Smooth muscle cell of the brain vasculature (primary cell): ENCODE data around the gene GOLGA8T.
"Not testable (repeated sequence)": the region's sequence is repeated elsewhere in the genome, so short reads cannot be mapped to it uniquely, and the experiment has no call there.

Experiments
- DNase-seq: peaks from one replicate; pipeline ENCODE4 v3.0.0-alpha.2; 2012; ENCODE audit warnings: low read depth, low spot score

Gene GOLGA8T

GRCh38 chr15:30191639-30192038 lies 56.8 kb downstream of the GOLGA8T start:
- DNase-seq, result not testable (repeated sequence)

GRCh38 chr15:30192119-30192745 lies 57.4 kb downstream of the GOLGA8T start:
- DNase-seq, result not testable (repeated sequence)

GRCh38 chr15:30192892-30193291 lies 58.0 kb downstream of the GOLGA8T start:
- DNase-seq, result not testable (repeated sequence)
